Osteoblast (primary cell): ENCODE results near the gene SEC22C. TPM values are rescaled to one million over a fixed set of nuclear protein-coding genes. Genes with fewer than 3 reads are reported as not detected.
"Not testable (repeated sequence)": the region's sequence is repeated elsewhere in the genome, so short reads cannot be mapped to it uniquely, and the experiment has no call there.

ENCODE experiments used
- DNase-seq: peaks from one replicate; pipeline ENCODE4 v3.0.0; 2011; ENCODE audit warnings: low spot score, mixed read lengths; ENCODE audit not compliant: insufficient read length; ENCODE audit errors: missing footprints
- H2AFZ ChIP-seq: 2 replicates; pipeline ENCODE4 v1.6.0; 2011; ENCODE audit warnings: mild to moderate bottlenecking, low read length
- H3K27ac ChIP-seq: 2 replicates; pipeline ENCODE4 v1.5.1; 2011; ENCODE audit warnings: mild to moderate bottlenecking, low read depth, low read length, moderate library complexity
- H3K27me3 ChIP-seq: 2 replicates; pipeline ENCODE4 v1.6.0; 2012; ENCODE audit warnings: mild to moderate bottlenecking, control low read depth, inconsistent platforms, low read length, moderate library complexity; ENCODE audit not compliant: insufficient read depth
- H3K36me3 ChIP-seq: 2 replicates; pipeline ENCODE4 v1.5.1; 2011; ENCODE audit warnings: mild to moderate bottlenecking, low read length, control low read depth, moderate library complexity; ENCODE audit not compliant: insufficient read depth
- H3K4me1 ChIP-seq: 2 replicates; pipeline ENCODE4 v1.5.1; 2011; ENCODE audit warnings: mild to moderate bottlenecking, low read length, control low read depth, moderate library complexity; ENCODE audit not compliant: insufficient read depth
- H3K4me2 ChIP-seq: 2 replicates; pipeline ENCODE4 v1.6.0; 2011; ENCODE audit warnings: mild to moderate bottlenecking, low read length; ENCODE audit not compliant: insufficient read depth
- H3K4me3 ChIP-seq: fragments of 200-600 bp; sonication (generic); 3 replicates; pipeline ENCODE4 v1.5.1; 2012; ENCODE audit warnings: mild to moderate bottlenecking, low read length, inconsistent platforms; ENCODE audit not compliant: insufficient read depth
- H3K79me2 ChIP-seq: 2 replicates; pipeline ENCODE4 v1.6.0; 2012; ENCODE audit warnings: mild to moderate bottlenecking, low read length, control low read depth, inconsistent platforms; ENCODE audit not compliant: insufficient read depth
- H3K9me3 ChIP-seq: 2 replicates; pipeline ENCODE4 v1.5.1; 2011; ENCODE audit warnings: low read depth, low read length, control low read depth
- H4K20me1 ChIP-seq: 2 replicates; pipeline ENCODE4 v1.6.0; 2012; ENCODE audit warnings: mild to moderate bottlenecking, low read length, control low read depth; ENCODE audit not compliant: insufficient read depth
- total RNA-seq: library from RNA; depleted of rRNA; stranded (reverse); fragments of >200 nt; gene quantifications from 2 replicates; pipeline ENCODE4 v1.2.3, GENCODE V29; 2012
- TF ChIP-seq, protein P1 (sequence below): IDR thresholded peaks from 2 replicates; pipeline ENCODE4 v1.5.1; 2011; ENCODE audit warnings: mild to moderate bottlenecking, low read depth, low read length, moderate library complexity; ENCODE audit errors: extremely low read depth

Gene SEC22C
- total RNA-seq, 1 donor, result 60.1 TPM

- H3K4me1 ChIP-seq, result no peaks in the 10 kb centered on the region
- H3K79me2 ChIP-seq, result peaks cover 3% of the 10 kb centered on the region
- no peaks in the 10 kb centered on the region for H3K9me3 ChIP-seq
- TF ChIP-seq, protein P1, sequence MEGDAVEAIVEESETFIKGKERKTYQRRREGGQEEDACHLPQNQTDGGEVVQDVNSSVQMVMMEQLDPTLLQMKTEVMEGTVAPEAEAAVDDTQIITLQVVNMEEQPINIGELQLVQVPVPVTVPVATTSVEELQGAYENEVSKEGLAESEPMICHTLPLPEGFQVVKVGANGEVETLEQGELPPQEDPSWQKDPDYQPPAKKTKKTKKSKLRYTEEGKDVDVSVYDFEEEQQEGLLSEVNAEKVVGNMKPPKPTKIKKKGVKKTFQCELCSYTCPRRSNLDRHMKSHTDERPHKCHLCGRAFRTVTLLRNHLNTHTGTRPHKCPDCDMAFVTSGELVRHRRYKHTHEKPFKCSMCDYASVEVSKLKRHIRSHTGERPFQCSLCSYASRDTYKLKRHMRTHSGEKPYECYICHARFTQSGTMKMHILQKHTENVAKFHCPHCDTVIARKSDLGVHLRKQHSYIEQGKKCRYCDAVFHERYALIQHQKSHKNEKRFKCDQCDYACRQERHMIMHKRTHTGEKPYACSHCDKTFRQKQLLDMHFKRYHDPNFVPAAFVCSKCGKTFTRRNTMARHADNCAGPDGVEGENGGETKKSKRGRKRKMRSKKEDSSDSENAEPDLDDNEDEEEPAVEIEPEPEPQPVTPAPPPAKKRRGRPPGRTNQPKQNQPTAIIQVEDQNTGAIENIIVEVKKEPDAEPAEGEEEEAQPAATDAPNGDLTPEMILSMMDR, result peak; percentile 10
- no peak overlapping the region for H3K4me3 ChIP-seq
- no peaks in the 10 kb centered on the region for H3K27me3 ChIP-seq
- no peak overlapping the region for H3K4me2 ChIP-seq
- peak; percentile 75 for DNase-seq
- no peak overlapping the region for H2AFZ ChIP-seq
- no peak overlapping the region for H3K27ac ChIP-seq
- peaks cover 38% of the 10 kb centered on the region for H3K36me3 ChIP-seq
- H4K20me1 ChIP-seq, result no peaks in the 10 kb centered on the region
Observed at GRCh38 chr3:42562047-42562907, 19.5 kb downstream of the SEC22C start.

- H2AFZ ChIP-seq, result no peak overlapping the region
- TF ChIP-seq, protein P1, result no peak
- no peak overlapping the region for H3K4me2 ChIP-seq
- H3K4me1 ChIP-seq, result no peaks in the 10 kb centered on the region
- H3K4me3 ChIP-seq, result no peak overlapping the region
- no peak overlapping the region for H3K27ac ChIP-seq
- peaks cover 37% of the 10 kb centered on the region for H3K36me3 ChIP-seq
- H3K79me2 ChIP-seq, result no peaks in the 10 kb centered on the region
- H3K27me3 ChIP-seq, result no peaks in the 10 kb centered on the region
- H4K20me1 ChIP-seq, result no peaks in the 10 kb centered on the region
- no peaks in the 10 kb centered on the region for H3K9me3 ChIP-seq
- no peak for DNase-seq
Observed at GRCh38 chr3:42557854-42558253, 23.9 kb downstream of the SEC22C start.

DNA sequence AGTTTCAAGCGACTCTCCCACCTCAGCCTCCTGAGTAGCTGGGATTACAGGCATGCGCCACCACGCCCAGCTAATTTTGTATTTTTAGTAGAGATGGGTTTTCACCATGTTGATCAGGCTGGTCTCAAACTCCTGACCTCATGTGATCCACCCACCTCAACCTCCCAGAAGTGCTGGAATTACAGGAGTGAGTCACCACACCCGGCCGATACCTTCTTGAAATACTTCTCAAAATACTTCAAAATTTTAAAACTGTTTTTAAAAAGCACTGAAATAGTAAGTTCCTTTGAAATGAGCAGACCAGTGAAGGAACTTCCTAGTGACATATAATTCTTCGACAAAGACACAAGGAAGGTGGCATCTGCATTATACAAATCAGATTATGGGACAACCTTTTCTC is 24.9 kb downstream of the SEC22C start:
- not testable (repeated sequence) for H2AFZ ChIP-seq, H3K4me1 ChIP-seq, H3K4me2 ChIP-seq, H4K20me1 ChIP-seq, H3K27ac ChIP-seq, H3K4me3 ChIP-seq, H3K9me3 ChIP-seq, DNase-seq, H3K27me3 ChIP-seq, H3K79me2 ChIP-seq
- H3K36me3 ChIP-seq, result peaks cover 44% of the 10 kb centered on the region

DNA sequence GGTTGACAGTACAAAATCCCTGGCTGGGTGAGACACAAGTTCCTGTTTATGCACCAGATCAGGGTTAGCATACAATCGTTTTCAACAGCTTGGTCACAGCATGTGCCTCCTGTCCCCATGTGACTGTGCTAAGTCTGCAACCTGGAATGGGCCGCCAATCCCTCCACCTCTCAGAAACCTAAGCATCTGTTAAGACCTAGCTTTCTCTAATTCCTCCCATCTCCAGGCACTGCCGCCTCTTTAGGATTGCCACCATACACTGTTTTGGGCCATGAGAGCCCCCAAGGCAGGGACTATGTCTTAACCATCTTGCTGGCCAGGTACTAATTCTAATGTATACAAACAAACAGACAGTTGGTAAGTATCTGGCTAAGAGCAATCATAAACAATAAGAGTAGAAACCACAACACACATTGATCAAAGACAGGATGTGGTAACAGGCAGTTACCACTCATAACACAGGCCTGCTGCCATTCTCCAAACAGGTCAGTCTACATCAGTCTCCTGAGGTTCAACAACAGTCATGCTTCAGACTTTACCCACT is 25.6 kb downstream of the SEC22C start:
- TF ChIP-seq, protein P1, result no peak
- H3K36me3 ChIP-seq, result peaks cover 47% of the 10 kb centered on the region

More for the DNA sequence above, 25.6 kb downstream of the SEC22C start:
- Histone ChIP-seq H4K20me1 (no peaks in the 10 kb centered on the region), H3K4me2 (no peak overlapping the region), H3K27ac (no peak overlapping the region), H3K4me3 (no peak overlapping the region), H3K4me1 (no peaks in the 10 kb centered on the region), H3K9me3 (no peaks in the 10 kb centered on the region), H3K79me2 (no peaks in the 10 kb centered on the region), H3K27me3 (no peaks in the 10 kb centered on the region), H2AFZ (no peak overlapping the region)
- DNase-seq, result no peak
